ENCODE measurements around the gene NIT1.
A peak's percentile ranks its signal among the peaks of the same experiment; 100 is the strongest.

NIT1 gene

GRCh38 chr1:161163793-161164192 is 45.9 kb downstream of the NIT1 start:
- no peaks in the 10 kb centered on the region for H3K27me3 Mint-ChIP-seq
- H3K4me3 Mint-ChIP-seq = no peak overlapping the region
- H3K4me1 Mint-ChIP-seq (ENCODE audit: low read depth) = peaks cover 74% of the 10 kb centered on the region
- DNase-seq = no peak
- H3K36me3 Mint-ChIP-seq (ENCODE audit: low read depth) = peaks cover 77% of the 10 kb centered on the region
- H3K27ac Mint-ChIP-seq = peak overlapping the region; percentile 87
- no peaks in the 10 kb centered on the region for H3K9me3 Mint-ChIP-seq

GRCh38 chr1:161164901-161165610 is 47.2 kb downstream of the NIT1 start:
- no peak for DNase-seq
- H3K27ac Mint-ChIP-seq = peak overlapping the region; percentile 97
- peaks cover 70% of the 10 kb centered on the region for H3K4me1 Mint-ChIP-seq (ENCODE audit: low read depth)
- peak overlapping the region; percentile 88 for H3K4me3 Mint-ChIP-seq
- no peaks in the 10 kb centered on the region for H3K27me3 Mint-ChIP-seq
- peaks cover 79% of the 10 kb centered on the region for H3K36me3 Mint-ChIP-seq (ENCODE audit: low read depth)
- no peaks in the 10 kb centered on the region for H3K9me3 Mint-ChIP-seq

GRCh38 chr1:161165742-161166668 is 48.1 kb downstream of the NIT1 start, which contains the start of gene PPOX:
Gene PPOX, plus strand, starts transcription at chr1:161166426. Its CDS starts 422 bp downstream, at chr1:161166848.
- peak; percentile 90 for DNase-seq
- peaks cover 80% of the 10 kb centered on the region for H3K36me3 Mint-ChIP-seq (ENCODE audit: low read depth)
- no peaks in the 10 kb centered on the region for H3K9me3 Mint-ChIP-seq
- H3K4me3 Mint-ChIP-seq = peak within 1 kb of the TSS; percentile 88
- H3K27ac Mint-ChIP-seq = peak within 1 kb of the TSS; percentile 97
- H3K27me3 Mint-ChIP-seq = no peaks in the 10 kb centered on the region
- H3K4me1 Mint-ChIP-seq (ENCODE audit: low read depth) = peaks cover 60% of the 10 kb centered on the region

- Mint-ChIP-seq H3K27ac (peak overlapping the region; percentile 97), H3K36me3 (ENCODE audit: low read depth) (peaks cover 80% of the 10 kb centered on the region), H3K27me3 (no peaks in the 10 kb centered on the region), H3K4me1 (ENCODE audit: low read depth) (peaks cover 51% of the 10 kb centered on the region), H3K9me3 (no peaks in the 10 kb centered on the region), H3K4me3 (peak overlapping the region; percentile 88)
- no peak for DNase-seq
Observed at GRCh38 chr1:161166669-161167548, 49.0 kb downstream of the NIT1 start.

GRCh38 chr1:161168906-161169305 is 51.0 kb downstream of the NIT1 start:
- H3K4me3 Mint-ChIP-seq = peak overlapping the region; percentile 12

More at GRCh38 chr1:161168906-161169305, 51.0 kb downstream of the NIT1 start:
- H3K4me1 Mint-ChIP-seq (ENCODE audit: low read depth) = peaks cover 49% of the 10 kb centered on the region
- H3K9me3 Mint-ChIP-seq = no peaks in the 10 kb centered on the region
- no peaks in the 10 kb centered on the region for H3K27me3 Mint-ChIP-seq
- H3K27ac Mint-ChIP-seq = peak overlapping the region; percentile 57
- H3K36me3 Mint-ChIP-seq (ENCODE audit: low read depth) = peaks cover 80% of the 10 kb centered on the region
- DNase-seq = no peak
